ENCODE data around the gene MXD1. TPM values are rescaled to one million over a fixed set of nuclear protein-coding genes. Genes with fewer than 3 reads are reported as not detected.

MXD1 gene
- total RNA-seq, 4 donors from 2014 or later = 12.5 to 18.6 (median 15.7) TPM

DNA sequence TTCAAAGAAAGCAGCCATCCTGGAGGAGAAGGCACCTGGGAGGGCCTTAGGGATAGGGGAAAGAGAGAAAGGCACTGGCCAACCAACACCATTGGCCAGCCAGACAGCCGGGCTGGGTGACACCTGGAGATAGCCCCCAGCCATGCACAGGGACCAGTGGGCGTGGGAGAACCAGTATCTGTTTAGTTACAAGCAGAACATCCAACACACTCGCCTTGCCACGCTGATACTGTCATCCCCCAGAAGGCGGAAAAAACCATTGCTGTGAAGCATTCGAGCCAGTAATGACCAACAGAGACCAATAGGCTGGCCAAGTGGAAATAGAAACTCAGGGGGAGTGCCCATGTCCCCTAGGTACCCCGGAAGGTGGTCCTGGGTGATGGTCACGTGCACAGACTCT, 31.0 kb downstream of the MXD1 start:
- Histone ChIP-seq H3K9me3 (no peaks in the 10 kb centered on the region), H3K27ac (no peak overlapping the region), H3K4me1 (peaks cover 7% of the 10 kb centered on the region), H3K27me3 (peaks cover 4% of the 10 kb centered on the region), H3K4me3 (no peak overlapping the region), H3K36me3 (peaks cover 16% of the 10 kb centered on the region)
- 81% methylated on average over 8 of the region's 8 CpGs for WGBS
- TF ChIP-seq, protein P1, sequence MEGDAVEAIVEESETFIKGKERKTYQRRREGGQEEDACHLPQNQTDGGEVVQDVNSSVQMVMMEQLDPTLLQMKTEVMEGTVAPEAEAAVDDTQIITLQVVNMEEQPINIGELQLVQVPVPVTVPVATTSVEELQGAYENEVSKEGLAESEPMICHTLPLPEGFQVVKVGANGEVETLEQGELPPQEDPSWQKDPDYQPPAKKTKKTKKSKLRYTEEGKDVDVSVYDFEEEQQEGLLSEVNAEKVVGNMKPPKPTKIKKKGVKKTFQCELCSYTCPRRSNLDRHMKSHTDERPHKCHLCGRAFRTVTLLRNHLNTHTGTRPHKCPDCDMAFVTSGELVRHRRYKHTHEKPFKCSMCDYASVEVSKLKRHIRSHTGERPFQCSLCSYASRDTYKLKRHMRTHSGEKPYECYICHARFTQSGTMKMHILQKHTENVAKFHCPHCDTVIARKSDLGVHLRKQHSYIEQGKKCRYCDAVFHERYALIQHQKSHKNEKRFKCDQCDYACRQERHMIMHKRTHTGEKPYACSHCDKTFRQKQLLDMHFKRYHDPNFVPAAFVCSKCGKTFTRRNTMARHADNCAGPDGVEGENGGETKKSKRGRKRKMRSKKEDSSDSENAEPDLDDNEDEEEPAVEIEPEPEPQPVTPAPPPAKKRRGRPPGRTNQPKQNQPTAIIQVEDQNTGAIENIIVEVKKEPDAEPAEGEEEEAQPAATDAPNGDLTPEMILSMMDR (IDR thresholded peaks at IDR 0.05) = no peak
- TF ChIP-seq POLR2AphosphoS5 (IDR thresholded peaks at IDR 0.05) = no peak
- DNase-seq (ENCODE audit: low spot score in 2 of 2) = peak in 1 of 2 donors; percentile 62

DNA sequence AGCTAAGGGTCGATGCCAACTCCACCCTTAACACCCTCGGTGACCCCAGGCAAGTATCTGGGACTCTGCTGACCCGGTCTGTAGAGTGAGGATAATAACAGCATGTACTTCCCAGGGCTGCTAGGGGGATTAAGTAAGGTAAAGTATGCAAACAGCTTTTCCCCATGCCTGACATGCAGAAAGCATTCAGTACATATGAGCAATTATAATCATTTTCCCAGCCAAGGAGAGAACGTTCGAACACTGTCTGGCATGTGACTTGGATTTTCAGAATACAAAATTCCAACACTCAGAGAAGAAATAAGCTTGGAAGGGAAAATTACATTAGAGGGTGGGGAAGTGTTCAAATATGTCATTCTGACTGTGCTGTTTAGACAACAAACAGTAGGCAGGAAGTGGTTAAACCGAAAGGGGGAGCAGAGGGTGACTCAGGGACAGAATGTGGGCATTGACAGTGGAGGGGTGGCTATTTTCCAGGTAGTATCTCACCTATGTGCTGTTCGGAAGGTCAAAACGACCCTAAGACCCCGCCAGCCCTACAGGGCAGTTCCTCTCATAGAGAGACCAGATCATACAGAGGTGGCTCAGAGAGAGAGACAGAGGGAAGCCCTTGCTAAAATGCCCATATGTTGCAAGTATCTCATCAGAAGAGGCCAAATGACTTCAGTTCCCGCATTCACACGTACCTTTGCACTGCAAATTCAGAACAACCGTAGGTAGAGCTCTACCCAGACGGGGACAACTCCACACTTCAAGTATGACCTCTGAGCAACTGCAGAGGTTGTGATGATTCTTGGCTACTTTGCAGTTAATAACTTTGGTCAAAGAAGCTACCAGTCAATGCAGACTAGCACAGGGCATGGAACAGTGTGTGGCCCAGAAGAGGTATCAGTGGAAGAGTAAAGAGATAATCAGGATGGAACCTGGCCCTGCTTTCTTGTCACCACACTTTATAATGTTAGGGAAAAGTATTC, 31.7 kb downstream of the MXD1 start:
- no peak for TF ChIP-seq POLR2AphosphoS5 (IDR thresholded peaks at IDR 0.05)
- no peak for TF ChIP-seq EP300 (IDR thresholded peaks at IDR 0.05)
- TF ChIP-seq, protein P1 (IDR thresholded peaks at IDR 0.05) = no peak
- no peak for TF ChIP-seq POLR2A (IDR thresholded peaks at IDR 0.05)
- Histone ChIP-seq H3K4me3 (no peak overlapping the region), H3K36me3 (peaks cover 9% of the 10 kb centered on the region), H3K27ac (no peak overlapping the region), H3K9me3 (no peaks in the 10 kb centered on the region), H3K4me1 (peaks cover 7% of the 10 kb centered on the region), H3K27me3 (peaks cover 4% of the 10 kb centered on the region)
- 61% methylated on average over 13 of the region's 13 CpGs for WGBS
- DNase-seq (ENCODE audit: low spot score in 2 of 2) = no peak

DNA sequence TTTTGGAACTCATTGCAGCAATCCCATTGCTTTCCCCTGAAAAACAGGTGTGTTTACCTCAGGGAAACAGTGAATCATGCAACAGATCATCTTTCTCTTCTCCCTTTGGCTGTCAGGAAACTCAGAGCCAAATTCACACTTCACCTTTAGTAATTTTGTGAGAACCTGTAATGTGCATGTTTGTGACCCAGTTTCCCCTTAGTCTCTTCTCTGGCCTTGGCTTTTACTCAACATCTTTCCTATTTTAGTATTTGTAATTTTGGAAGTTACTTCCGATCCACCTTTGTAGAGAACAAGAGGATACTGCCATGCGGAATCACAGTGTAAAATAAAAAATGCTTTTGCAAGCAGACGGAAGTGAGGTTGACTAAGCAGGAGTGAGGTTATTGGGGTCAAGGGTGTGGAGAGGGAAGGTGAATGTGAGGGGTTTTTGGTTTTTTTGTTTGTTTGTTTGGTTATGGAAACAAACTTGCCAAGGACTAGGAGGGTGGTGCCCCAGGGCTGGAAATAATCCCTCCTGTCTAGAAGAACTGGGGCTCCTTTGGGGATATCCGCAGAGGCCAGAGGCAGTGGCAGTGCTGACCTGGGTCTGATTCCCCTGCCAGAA, 32.5 kb downstream of the MXD1 start:
- WGBS = 95% methylated on average over 4 of the region's 4 CpGs

DNA sequence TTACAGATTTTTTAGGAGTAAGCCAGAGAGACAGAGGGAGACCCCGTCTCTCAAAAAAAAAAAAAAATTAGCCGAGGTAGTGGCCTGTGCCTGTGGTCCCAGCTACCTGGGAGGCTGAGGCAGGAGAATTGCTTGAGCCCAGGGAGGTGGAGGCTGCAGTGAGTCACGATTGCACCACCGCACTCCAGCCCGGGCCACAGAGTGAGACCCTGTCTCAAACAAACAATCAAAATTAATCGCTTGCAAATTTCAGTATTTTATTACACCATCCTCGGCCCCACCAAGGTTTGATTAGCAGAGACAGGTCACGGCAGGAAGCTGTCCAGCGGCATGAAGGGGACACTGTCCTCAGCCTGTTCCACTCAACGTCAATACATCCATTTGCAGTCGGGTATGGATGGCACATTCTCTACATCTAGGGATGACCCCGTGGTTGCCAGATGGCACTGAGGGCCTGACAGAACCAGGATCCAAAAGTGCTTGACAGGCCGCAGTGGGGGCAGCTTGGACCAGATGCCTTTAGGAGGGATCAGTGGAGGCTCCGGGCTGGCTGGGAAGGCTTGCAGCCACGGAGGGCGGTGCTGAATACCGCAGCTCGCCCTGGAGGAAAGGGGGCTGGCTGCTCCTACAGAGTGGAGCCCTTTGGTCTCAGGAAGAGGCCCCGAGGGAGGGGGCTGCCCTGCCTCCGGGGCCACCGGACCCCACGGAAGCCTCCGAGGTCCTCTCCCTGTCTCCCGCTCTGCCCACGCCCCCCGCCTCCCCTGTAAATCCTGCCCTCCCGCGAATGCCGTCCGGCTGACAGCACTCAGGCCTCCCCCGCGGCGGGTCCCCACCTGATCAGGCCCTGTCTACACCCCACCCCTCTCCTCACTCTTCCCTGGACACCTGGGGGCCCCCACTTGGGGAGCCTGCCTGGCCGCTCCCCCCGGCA, 33.4 kb downstream of the MXD1 start:
- no peak for DNase-seq (ENCODE audit: low spot score in 2 of 2)
- Histone ChIP-seq H3K27me3 (peaks cover 4% of the 10 kb centered on the region), H3K4me3 (no peak overlapping the region), H3K9me3 (no peaks in the 10 kb centered on the region), H3K27ac (no peak overlapping the region), H3K36me3 (peaks cover 2% of the 10 kb centered on the region), H3K4me1 (peaks cover 7% of the 10 kb centered on the region)
- 60% methylated on average over 22 of the region's 35 CpGs for WGBS
- TF ChIP-seq, protein P1 (IDR thresholded peaks at IDR 0.05) = no peak
- TF ChIP-seq EP300 (IDR thresholded peaks at IDR 0.05) (no peak), POLR2AphosphoS5 (IDR thresholded peaks at IDR 0.05) (no peak), POLR2A (IDR thresholded peaks at IDR 0.05) (no peak)

More for the DNA sequence above, 32.5 kb downstream of the MXD1 start:
- Histone ChIP-seq H3K4me1 (peaks cover 7% of the 10 kb centered on the region), H3K4me3 (no peak overlapping the region), H3K27me3 (peaks cover 4% of the 10 kb centered on the region), H3K36me3 (peaks cover 9% of the 10 kb centered on the region), H3K9me3 (no peaks in the 10 kb centered on the region), H3K27ac (no peak overlapping the region)
- TF ChIP-seq, protein P1 (IDR thresholded peaks at IDR 0.05) = no peak
- TF ChIP-seq POLR2A (IDR thresholded peaks at IDR 0.05) = no peak
- TF ChIP-seq POLR2AphosphoS5 (IDR thresholded peaks at IDR 0.05) = no peak
- TF ChIP-seq EP300 (IDR thresholded peaks at IDR 0.05) = no peak
- no peak for DNase-seq (ENCODE audit: low spot score in 2 of 2)
